Naive thymus-derived CD4-positive, alpha-beta T cell (primary cell): ENCODE data around the gene AGAP1. TPM values are rescaled to one million over a fixed set of nuclear protein-coding genes. Genes with fewer than 3 reads are reported as not detected.

Source experiments
- ATAC-seq: fragments of 150-1000 bp; cut with Tn5 transposase; 2 replicates; pipeline ENCODE4 v1.10.0; 2021; ENCODE audit warnings: mild to moderate bottlenecking, moderate library complexity
- CTCF ChIA-PET: fragments of 350-600 bp; sonication (Branson Sonifier 250); formaldehyde crosslinking; loops from one replicate; lab custom pipeline; 2021; ENCODE audit warnings: antibody characterized with exemption; lab: Charles Lee
- POLR2A ChIA-PET: fragments of 350-600 bp; sonication (Branson Sonifier 250); formaldehyde crosslinking; loops from one replicate; lab custom pipeline; 2021; ENCODE audit warnings: antibody characterized with exemption, inconsistent platforms; lab: Charles Lee
- DNase-seq, 9 donors: peaks; one replicate each; pipeline versions ENCODE4 v3.0.0 to v3.0.0-alpha.2; 2020 to 2022; ENCODE audit warnings: mixed read lengths in 1 of 9
- H3K27ac ChIP-seq: one replicate; pipeline ENCODE4 v1.7.0; 2013; ENCODE audit warnings: mild to moderate bottlenecking, low read depth, low read length, moderate library complexity
- H3K27me3 ChIP-seq, 2 donors: one replicate each; pipeline ENCODE4 v1.7.0; 2013; ENCODE audit warnings: low read length in 2 of 2, mild to moderate bottlenecking in 2 of 2, moderate library complexity in 2 of 2; ENCODE audit not compliant: control insufficient read depth in 2 of 2, insufficient read depth in 2 of 2
- H3K36me3 ChIP-seq, 3 experiments: 1 replicate in 2 of 3; 2 replicates in 1 of 3; pipeline ENCODE4 v1.7.0; 2013; ENCODE audit warnings: low read length in 3 of 3, mild to moderate bottlenecking in 3 of 3, moderate library complexity in 1 of 3; ENCODE audit not compliant: insufficient read depth in 3 of 3, control insufficient read depth in 2 of 3
- H3K4me1 ChIP-seq, 2 donors: one replicate each; pipeline ENCODE4 v1.7.0; 2013; ENCODE audit warnings: low read length in 2 of 2, mild to moderate bottlenecking in 2 of 2, moderate library complexity in 1 of 2; ENCODE audit not compliant: control insufficient read depth in 2 of 2, insufficient read depth in 2 of 2
- H3K4me3 ChIP-seq: 2 replicates; pipeline ENCODE4 v1.7.0; 2013; ENCODE audit warnings: mild to moderate bottlenecking, low read length
- H3K9me3 ChIP-seq, 3 experiments: 1 replicate in 2 of 3; 2 replicates in 1 of 3; pipeline ENCODE4 v1.7.0; 2013; ENCODE audit warnings: low read length in 3 of 3; ENCODE audit not compliant: control insufficient read depth in 2 of 3
- H3K27ac Mint-ChIP-seq, 9 donors: one replicate each; pipeline ENCODE4 v1.8.0; 2020 to 2022; ENCODE audit warnings: mixed read lengths in 9 of 9, mild to moderate bottlenecking in 8 of 9, moderate library complexity in 5 of 9, inconsistent platforms in 2 of 9
- H3K27me3 Mint-ChIP-seq, 5 donors: one replicate each; pipeline ENCODE4 v1.8.0; 2021 to 2022; ENCODE audit warnings: mixed read lengths in 5 of 5, mild to moderate bottlenecking in 1 of 5
- H3K36me3 Mint-ChIP-seq, 5 donors: one replicate each; pipeline ENCODE4 v1.8.0; 2020 to 2022; ENCODE audit warnings: mixed read lengths in 5 of 5, mild to moderate bottlenecking in 3 of 5, inconsistent platforms in 1 of 5
- H3K4me1 Mint-ChIP-seq, 7 donors: one replicate each; pipeline ENCODE4 v1.8.0; 2020 to 2022; ENCODE audit warnings: mixed read lengths in 7 of 7, mild to moderate bottlenecking in 3 of 7, inconsistent platforms in 1 of 7
- H3K4me3 Mint-ChIP-seq, 10 donors: one replicate each; pipeline ENCODE4 v1.8.0; 2020 to 2022; ENCODE audit warnings: mild to moderate bottlenecking in 10 of 10, mixed read lengths in 10 of 10, moderate library complexity in 6 of 10, inconsistent platforms in 2 of 10
- H3K9me3 Mint-ChIP-seq, 11 donors: one replicate each; pipeline ENCODE4 v1.8.0; 2020 to 2022; ENCODE audit warnings: mixed read lengths in 11 of 11, mild to moderate bottlenecking in 4 of 11, inconsistent platforms in 1 of 11, moderate library complexity in 1 of 11
- intact Hi-C, 2 donors: fragments of 100-400 bp; cut with micrococcal nuclease; formaldehyde crosslinking; loops; one replicate each; pipeline ENCODE4 v1.15.1; 2023
- polyA plus RNA-seq, 2 donors: library from polyadenylated mRNA; unstranded; fragments of 300-500 nt; fragmentation: Illumina TruSeq; gene quantifications; one replicate each; pipeline ENCODE4 v1.2.3, GENCODE V29; 2021
- total RNA-seq, 6 experiments: library from RNA in 5 of 6; stranded (reverse) in 5 of 6; gene quantifications; 1 replicate in 5 of 6; 2 replicates in 1 of 6; pipeline ENCODE4 v1.2.3 and lab custom pipeline; 2021 to 2026

AGAP1 gene
- total and polyA plus RNA-seq, 7 experiments from 2014 or later: 0.35 to 9.6 (median 0.85) TPM; not detected in 2

- H3K4me1 Mint-ChIP-seq: peaks cover 0 to 2% (median 0%) of the 10 kb centered on the region in 7 donors
- CTCF ChIA-PET: no interaction called here
- H3K9me3 Mint-ChIP-seq: peaks cover 0 to 3% (median 0%) of the 10 kb centered on the region in 11 donors
- no peak for ATAC-seq
- no peak for DNase-seq
- Histone ChIP-seq H3K36me3 (no peaks in the 10 kb centered on the region), H3K27ac (no peak overlapping the region), H3K9me3 (no peaks in the 10 kb centered on the region), H3K4me3 (no peak overlapping the region), H3K27me3 (no peaks in the 10 kb centered on the region), H3K4me1 (no peaks in the 10 kb centered on the region)
- H3K27me3 Mint-ChIP-seq: peaks cover 0 to 32% (median 9%) of the 10 kb centered on the region in 5 donors
- POLR2A ChIA-PET: no interaction called here
- intact Hi-C loops: no loop called here
- H3K4me3 Mint-ChIP-seq: no peak overlapping the region
- H3K36me3 Mint-ChIP-seq: no peaks in the 10 kb centered on the region
- H3K27ac Mint-ChIP-seq: no peak overlapping the region
Observed at GRCh38 chr2:235526166-235526565, 32.3 kb downstream of the AGAP1 start.

- Histone ChIP-seq H3K4me1 (no peaks in the 10 kb centered on the region), H3K27me3 (no peaks in the 10 kb centered on the region), H3K9me3 (no peaks in the 10 kb centered on the region), H3K36me3 (no peaks in the 10 kb centered on the region), H3K27ac (no peak overlapping the region), H3K4me3 (no peak overlapping the region)
- ChIA-PET CTCF (no interaction called here), POLR2A (no interaction called here)
- ATAC-seq (no peak), DNase-seq (no peak)
- H3K36me3 Mint-ChIP-seq: no peaks in the 10 kb centered on the region
- no peak overlapping the region for H3K4me3 Mint-ChIP-seq
- intact Hi-C loops: no loop called here
- no peak overlapping the region for H3K27ac Mint-ChIP-seq
- H3K27me3 Mint-ChIP-seq: peaks cover 0 to 21% (median 4%) of the 10 kb centered on the region in 5 donors
- peaks cover 0 to 3% (median 0%) of the 10 kb centered on the region in 11 donors for H3K9me3 Mint-ChIP-seq
- H3K4me1 Mint-ChIP-seq: no peaks in the 10 kb centered on the region
Observed at GRCh38 chr2:235527806-235528469, 34.1 kb downstream of the AGAP1 start.

GRCh38 chr2:235529621-235530020, 35.8 kb downstream of the AGAP1 start:
- Histone ChIP-seq H3K4me1 (no peaks in the 10 kb centered on the region), H3K36me3 (no peaks in the 10 kb centered on the region), H3K27me3 (no peaks in the 10 kb centered on the region), H3K9me3 (no peaks in the 10 kb centered on the region), H3K27ac (no peak overlapping the region), H3K4me3 (no peak overlapping the region)
- intact Hi-C loops: no loop called here
- Mint-ChIP-seq H3K4me3 (no peak overlapping the region), H3K27ac (no peak overlapping the region), H3K27me3 (peaks cover 0 to 21% (median 10%) of the 10 kb centered on the region in 5 donors), H3K4me1 (no peaks in the 10 kb centered on the region), H3K9me3 (peaks cover 0 to 3% (median 0%) of the 10 kb centered on the region in 11 donors), H3K36me3 (no peaks in the 10 kb centered on the region)
- DNase-seq: no peak
- ChIA-PET CTCF (no interaction called here), POLR2A (no interaction called here)
- ATAC-seq: no peak

DNA sequence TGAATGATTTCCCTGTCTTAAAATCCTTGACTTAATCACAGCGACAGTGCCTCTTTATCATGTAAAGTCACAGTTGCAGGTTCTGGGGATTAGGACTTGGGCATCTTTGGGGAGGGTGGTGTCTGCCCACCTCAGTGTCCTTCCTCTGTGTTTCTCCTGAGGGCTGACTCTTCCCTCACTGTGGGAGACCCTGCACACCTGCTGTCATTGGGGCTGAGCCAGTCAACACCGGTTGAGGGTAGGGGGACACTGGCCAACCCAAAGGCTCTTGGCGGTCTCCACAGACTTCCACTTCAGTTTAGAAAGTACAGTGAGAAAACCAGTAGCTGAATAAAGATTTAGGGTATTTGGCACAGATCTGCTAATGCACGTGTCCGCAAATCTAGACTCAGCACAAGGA, 36.9 kb downstream of the AGAP1 start:
- peaks cover 0 to 24% (median 6%) of the 10 kb centered on the region in 5 donors for H3K27me3 Mint-ChIP-seq
- H3K36me3 Mint-ChIP-seq: no peaks in the 10 kb centered on the region
- H3K4me3 Mint-ChIP-seq: no peak overlapping the region
- no peaks in the 10 kb centered on the region for H3K4me1 Mint-ChIP-seq
- intact Hi-C loops: no loop called here
- DNase-seq (no peak), ATAC-seq (no peak)
- no peak overlapping the region for H3K27ac Mint-ChIP-seq
- no peaks in the 10 kb centered on the region for H3K4me1 ChIP-seq
- H3K27ac ChIP-seq: no peak overlapping the region
- no peak overlapping the region for H3K4me3 ChIP-seq
- H3K27me3 ChIP-seq: no peaks in the 10 kb centered on the region
- no peaks in the 10 kb centered on the region for H3K9me3 ChIP-seq
- ChIA-PET CTCF (no interaction called here), POLR2A (no interaction called here)
- H3K36me3 ChIP-seq: no peaks in the 10 kb centered on the region
- H3K9me3 Mint-ChIP-seq: peaks cover 0 to 3% (median 0%) of the 10 kb centered on the region in 11 donors

DNA sequence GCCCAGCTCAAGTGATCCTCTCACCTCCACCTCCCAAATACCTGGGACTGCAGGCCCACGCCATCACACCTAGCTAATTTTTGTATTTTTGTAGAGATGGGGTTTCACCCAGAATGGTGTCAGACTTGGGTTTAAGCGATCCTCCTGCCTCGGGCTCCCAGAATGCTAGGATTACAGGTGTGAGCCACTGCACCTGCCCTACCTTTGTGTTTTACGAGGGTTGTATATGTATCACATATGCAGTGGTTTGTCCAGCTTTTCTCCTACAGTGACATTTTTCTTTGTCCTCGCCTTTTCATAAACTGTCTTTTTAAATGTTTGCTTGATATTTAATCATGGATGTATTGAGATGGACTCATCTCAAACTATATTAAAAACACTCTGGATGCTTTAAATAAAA, 38.5 kb downstream of the AGAP1 start:
- intact Hi-C loops: no loop called here
- Mint-ChIP-seq H3K4me3 (no peak overlapping the region), H3K4me1 (peaks cover 0 to 7% (median 0%) of the 10 kb centered on the region in 7 donors), H3K9me3 (peaks cover 0 to 4% (median 0%) of the 10 kb centered on the region in 11 donors), H3K27ac (no peak overlapping the region), H3K27me3 (peaks cover 0 to 30% (median 6%) of the 10 kb centered on the region in 5 donors), H3K36me3 (no peaks in the 10 kb centered on the region)
- ATAC-seq (no peak), DNase-seq (no peak)
- Histone ChIP-seq H3K4me3 (no peak overlapping the region), H3K27ac (no peak overlapping the region), H3K4me1 (no peaks in the 10 kb centered on the region), H3K9me3 (no peaks in the 10 kb centered on the region), H3K36me3 (no peaks in the 10 kb centered on the region), H3K27me3 (no peaks in the 10 kb centered on the region)
- POLR2A ChIA-PET: no interaction called here
- CTCF ChIA-PET: no interaction called here

DNA sequence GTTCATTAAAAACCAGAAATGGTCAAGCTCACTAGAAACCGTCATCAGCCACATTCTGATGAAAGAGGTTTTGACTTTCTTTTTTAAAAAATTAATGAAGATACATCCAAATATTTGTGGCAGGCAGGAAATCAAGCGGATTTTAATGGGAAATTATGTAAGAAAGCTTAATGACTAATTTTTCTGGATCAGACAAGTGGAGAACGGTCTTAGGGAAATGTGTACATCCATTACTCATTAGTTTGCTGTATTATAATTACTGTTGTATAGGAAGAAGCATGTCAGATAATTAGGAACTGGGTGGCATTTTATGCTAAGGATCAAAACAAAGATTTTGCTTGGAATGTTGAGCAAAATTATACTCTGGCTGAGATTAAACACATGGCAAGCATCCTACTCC, 39.4 kb downstream of the AGAP1 start:
- ATAC-seq (no peak), DNase-seq (no peak)
- no peak overlapping the region for H3K27ac Mint-ChIP-seq
- intact Hi-C loops: no loop called here
- Histone ChIP-seq H3K36me3 (no peaks in the 10 kb centered on the region), H3K4me1 (no peaks in the 10 kb centered on the region), H3K27ac (no peak overlapping the region), H3K4me3 (no peak overlapping the region), H3K27me3 (no peaks in the 10 kb centered on the region), H3K9me3 (no peaks in the 10 kb centered on the region)
- peaks cover 0 to 4% (median 0%) of the 10 kb centered on the region in 11 donors for H3K9me3 Mint-ChIP-seq
- ChIA-PET CTCF (no interaction called here), POLR2A (no interaction called here)
- peaks cover 0 to 7% (median 0%) of the 10 kb centered on the region in 7 donors for H3K4me1 Mint-ChIP-seq
- no peak overlapping the region for H3K4me3 Mint-ChIP-seq
- no peaks in the 10 kb centered on the region for H3K36me3 Mint-ChIP-seq
- peaks cover 0 to 30% (median 6%) of the 10 kb centered on the region in 5 donors for H3K27me3 Mint-ChIP-seq
